HUES64 (cell line): ENCODE measurements around the gene RNASE13.

ENCODE experiments used
- H3K27ac ChIP-seq: 2 replicates; pipeline ENCODE4 v1.7.0; 2013; ENCODE audit warnings: low read depth, low read length, inconsistent platforms
- H3K27me3 ChIP-seq: 2 replicates; pipeline ENCODE4 v1.6.1; 2013; ENCODE audit warnings: mild to moderate bottlenecking, low read length; ENCODE audit not compliant: insufficient read depth
- H3K36me3 ChIP-seq: 2 replicates; pipeline ENCODE4 v1.6.1; 2013; ENCODE audit warnings: mild to moderate bottlenecking, low read length; ENCODE audit not compliant: insufficient read depth
- H3K4me1 ChIP-seq: 2 replicates; pipeline ENCODE4 v1.6.1; 2013; ENCODE audit warnings: mild to moderate bottlenecking, low read length, moderate library complexity; ENCODE audit not compliant: insufficient read depth
- H3K4me3 ChIP-seq: 2 replicates; pipeline ENCODE4 v1.5.1; 2013; ENCODE audit warnings: mild to moderate bottlenecking, low read length, moderate library complexity
- H3K9ac ChIP-seq: 2 replicates; pipeline ENCODE4 v1.6.1; 2013; ENCODE audit warnings: mild to moderate bottlenecking, low read depth, low read length
- H3K9me3 ChIP-seq: 2 replicates; pipeline ENCODE4 v1.6.1; 2013; ENCODE audit warnings: low read depth, low read length; ENCODE audit not compliant: insufficient read depth
- WGBS: fragments of 150-250, 120-280 bp; methylation state at CpG from one replicate; pipeline ENCODE4 v1.1.7; 2013; ENCODE audit warnings: missing lambda C conversion rate; 5-methylcytosine and 5-hydroxymethylcytosine counted together

RNASE13 gene

GRCh38 chr14:21039585-21040369, 5.2 kb upstream of the RNASE13 start:
- Histone ChIP-seq H3K27me3 (no peaks in the 10 kb centered on the region), H3K27ac (no peak overlapping the region), H3K4me3 (no peak overlapping the region), H3K4me1 (peaks cover 16% of the 10 kb centered on the region), H3K36me3 (no peaks in the 10 kb centered on the region), H3K9ac (no peak overlapping the region), H3K9me3 (no peaks in the 10 kb centered on the region)
- 61% methylated on average over 6 of the region's 8 CpGs for WGBS

GRCh38 chr14:21038441-21039422, 4.1 kb upstream of the RNASE13 start:
- Histone ChIP-seq H3K27ac (no peak overlapping the region), H3K4me1 (peaks cover 16% of the 10 kb centered on the region), H3K27me3 (no peaks in the 10 kb centered on the region), H3K9ac (no peak overlapping the region; the same call in 1 of the 2 replicates), H3K4me3 (no peak overlapping the region), H3K9me3 (no peaks in the 10 kb centered on the region), H3K36me3 (no peaks in the 10 kb centered on the region)
- 37% methylated on average over 7 of the region's 10 CpGs for WGBS

- Histone ChIP-seq H3K36me3 (no peaks in the 10 kb centered on the region), H3K27me3 (peaks cover 4% of the 10 kb centered on the region; the same call in 1 of the 2 replicates), H3K4me3 (no peak overlapping the region), H3K9me3 (no peaks in the 10 kb centered on the region), H3K27ac (no peak overlapping the region), H3K9ac (no peak overlapping the region), H3K4me1 (peaks cover 16% of the 10 kb centered on the region)
- 98% methylated on average over 3 of the region's 3 CpGs for WGBS
Measured at GRCh38 chr14:21037156-21037555, 2.5 kb upstream of the RNASE13 start.

GRCh38 chr14:21036751-21037150, 2.1 kb upstream of the RNASE13 start:
- 90% methylated on average over 7 of the region's 7 CpGs for WGBS
- Histone ChIP-seq H3K9me3 (no peaks in the 10 kb centered on the region), H3K27ac (no peak overlapping the region), H3K9ac (no peak overlapping the region), H3K4me3 (no peak overlapping the region), H3K36me3 (no peaks in the 10 kb centered on the region), H3K4me1 (peaks cover 16% of the 10 kb centered on the region), H3K27me3 (peaks cover 6% of the 10 kb centered on the region; the same call in 1 of the 2 replicates)

GRCh38 chr14:21033133-21033698, 1.4 kb downstream of the RNASE13 start:
- H3K27ac ChIP-seq: no peak overlapping the region
- no peak overlapping the region for H3K9ac ChIP-seq
- no peaks in the 10 kb centered on the region for H3K36me3 ChIP-seq
- no peak overlapping the region for H3K4me3 ChIP-seq
- peaks cover 6% of the 10 kb centered on the region; the same call in 1 of the 2 replicates for H3K27me3 ChIP-seq
- WGBS: 89% methylated on average over 4 of the region's 4 CpGs
- H3K4me1 ChIP-seq: no peaks in the 10 kb centered on the region
- no peaks in the 10 kb centered on the region for H3K9me3 ChIP-seq

GRCh38 chr14:21032326-21033132, 2.1 kb downstream of the RNASE13 start:
- H3K9me3 ChIP-seq: no peaks in the 10 kb centered on the region
- H3K9ac ChIP-seq: no peak overlapping the region
- no peaks in the 10 kb centered on the region for H3K4me1 ChIP-seq
- no peak overlapping the region for H3K27ac ChIP-seq
- peaks cover 6% of the 10 kb centered on the region; the same call in 1 of the 2 replicates for H3K27me3 ChIP-seq
- no peak overlapping the region for H3K4me3 ChIP-seq
- WGBS: 85% methylated on average over 5 of the region's 5 CpGs
- H3K36me3 ChIP-seq: no peaks in the 10 kb centered on the region

GRCh38 chr14:21030531-21030930, 4.1 kb downstream of the RNASE13 start:
- Histone ChIP-seq H3K9ac (no peak overlapping the region), H3K27ac (no peak overlapping the region), H3K9me3 (no peaks in the 10 kb centered on the region), H3K4me1 (peaks cover 15% of the 10 kb centered on the region), H3K27me3 (peaks cover 14% of the 10 kb centered on the region), H3K36me3 (no peaks in the 10 kb centered on the region), H3K4me3 (no peak overlapping the region)
- 90% methylated on average over 12 of the region's 12 CpGs for WGBS

GRCh38 chr14:21029917-21030316, 4.7 kb downstream of the RNASE13 start, which contains the start of gene TPPP2:
TPPP2 (plus strand) TSS chr14:21030217; CDS start chr14:21030582, 365 bp downstream.
- H3K9ac ChIP-seq: no peak within 1 kb of the TSS
- 89% methylated on average over 5 of the region's 5 CpGs for WGBS
- H3K27ac ChIP-seq: no peak within 1 kb of the TSS
- peaks cover 17% of the 10 kb centered on the region for H3K27me3 ChIP-seq
- peaks cover 15% of the 10 kb centered on the region for H3K4me1 ChIP-seq
- H3K4me3 ChIP-seq: no peak within 1 kb of the TSS
- no peaks in the 10 kb centered on the region for H3K36me3 ChIP-seq
- no peaks in the 10 kb centered on the region for H3K9me3 ChIP-seq

GRCh38 chr14:21026988-21027315, 7.7 kb downstream of the RNASE13 start:
- H3K27me3 ChIP-seq: peaks cover 40% of the 10 kb centered on the region
- H3K4me1 ChIP-seq: peaks cover 25% of the 10 kb centered on the region
- H3K9ac ChIP-seq: no peak overlapping the region
- H3K4me3 ChIP-seq: peak overlapping the region; percentile 8; the same call in 1 of the 2 replicates
- 46% methylated on average over 3 of the region's 3 CpGs for WGBS
- H3K27ac ChIP-seq: no peak overlapping the region
- no peaks in the 10 kb centered on the region for H3K9me3 ChIP-seq
- no peaks in the 10 kb centered on the region for H3K36me3 ChIP-seq

- 53% methylated on average over 7 of the region's 7 CpGs for WGBS
- H3K9me3 ChIP-seq: no peaks in the 10 kb centered on the region
- peaks cover 25% of the 10 kb centered on the region for H3K4me1 ChIP-seq
- peak overlapping the region; percentile 56; the same call in 1 of the 2 replicates for H3K27ac ChIP-seq
- peak overlapping the region; percentile 62 for H3K4me3 ChIP-seq
- peaks cover 41% of the 10 kb centered on the region for H3K27me3 ChIP-seq
- H3K36me3 ChIP-seq: no peaks in the 10 kb centered on the region
- peak overlapping the region; percentile 59; the same call in 1 of the 2 replicates for H3K9ac ChIP-seq
Measured at GRCh38 chr14:21026274-21026987, 8.2 kb downstream of the RNASE13 start.
